GM12801 (cell line): ENCODE measurements around the gene LAMTOR5.

Experiments used
- TF ChIP-seq, protein P1 (sequence below): IDR thresholded peaks from one replicate; pipeline ENCODE4 v1.5.1; 2011; ENCODE audit warnings: control low read depth; ENCODE audit not compliant: insufficient read length; ENCODE audit errors: extremely low read depth

LAMTOR5 gene

DNA sequence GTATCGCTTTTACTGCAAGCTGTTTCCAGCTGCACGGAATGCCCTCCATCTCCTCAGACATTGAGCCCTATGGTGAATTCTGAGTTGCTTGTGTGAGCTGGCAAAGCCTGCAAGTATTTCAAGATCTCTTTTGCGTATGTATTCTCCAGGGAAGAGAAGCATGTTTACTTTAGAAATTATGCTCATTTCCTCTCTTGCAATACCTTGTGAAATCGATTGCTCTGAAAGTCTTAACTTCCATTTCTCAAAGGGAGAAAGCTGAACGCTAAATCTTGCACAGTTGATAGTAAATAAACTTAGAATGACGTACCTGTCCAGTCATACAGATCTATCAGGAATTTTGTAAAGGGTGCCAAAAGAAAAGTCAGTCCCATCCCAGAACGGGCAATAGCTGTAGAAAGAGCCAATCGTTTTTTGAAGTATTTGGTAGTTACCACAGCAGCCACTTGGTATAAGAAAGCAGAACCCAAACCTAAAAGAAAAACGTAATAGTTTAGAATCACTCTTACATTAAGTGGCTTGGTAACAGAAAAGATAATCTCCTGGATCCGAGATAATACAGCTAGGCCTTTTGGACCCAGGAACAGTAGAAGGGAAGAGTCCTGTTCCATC lies 26.7 kb downstream of the LAMTOR5 start:
- TF ChIP-seq, protein P1, sequence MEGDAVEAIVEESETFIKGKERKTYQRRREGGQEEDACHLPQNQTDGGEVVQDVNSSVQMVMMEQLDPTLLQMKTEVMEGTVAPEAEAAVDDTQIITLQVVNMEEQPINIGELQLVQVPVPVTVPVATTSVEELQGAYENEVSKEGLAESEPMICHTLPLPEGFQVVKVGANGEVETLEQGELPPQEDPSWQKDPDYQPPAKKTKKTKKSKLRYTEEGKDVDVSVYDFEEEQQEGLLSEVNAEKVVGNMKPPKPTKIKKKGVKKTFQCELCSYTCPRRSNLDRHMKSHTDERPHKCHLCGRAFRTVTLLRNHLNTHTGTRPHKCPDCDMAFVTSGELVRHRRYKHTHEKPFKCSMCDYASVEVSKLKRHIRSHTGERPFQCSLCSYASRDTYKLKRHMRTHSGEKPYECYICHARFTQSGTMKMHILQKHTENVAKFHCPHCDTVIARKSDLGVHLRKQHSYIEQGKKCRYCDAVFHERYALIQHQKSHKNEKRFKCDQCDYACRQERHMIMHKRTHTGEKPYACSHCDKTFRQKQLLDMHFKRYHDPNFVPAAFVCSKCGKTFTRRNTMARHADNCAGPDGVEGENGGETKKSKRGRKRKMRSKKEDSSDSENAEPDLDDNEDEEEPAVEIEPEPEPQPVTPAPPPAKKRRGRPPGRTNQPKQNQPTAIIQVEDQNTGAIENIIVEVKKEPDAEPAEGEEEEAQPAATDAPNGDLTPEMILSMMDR: no peak

DNA sequence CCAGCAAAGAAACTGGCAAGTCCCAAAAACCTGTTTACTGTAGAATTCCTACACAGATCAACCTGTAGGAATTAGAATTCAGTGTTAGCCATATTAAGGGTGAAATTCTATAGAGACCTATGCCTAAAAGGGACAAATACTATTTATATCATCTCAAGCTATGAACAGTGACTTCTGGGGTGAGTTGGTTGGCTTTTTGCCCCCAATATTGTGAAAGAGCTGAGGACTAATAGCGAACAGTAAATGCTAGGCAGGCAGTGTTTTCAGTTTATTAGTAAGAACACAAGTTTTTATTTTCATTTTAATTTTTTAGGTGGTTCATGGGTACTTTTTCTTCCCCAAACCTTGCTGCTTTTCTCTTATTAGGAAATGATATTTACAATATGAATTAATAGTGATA lies 32.0 kb downstream of the LAMTOR5 start:
- TF ChIP-seq, protein P1: no peak

DNA sequence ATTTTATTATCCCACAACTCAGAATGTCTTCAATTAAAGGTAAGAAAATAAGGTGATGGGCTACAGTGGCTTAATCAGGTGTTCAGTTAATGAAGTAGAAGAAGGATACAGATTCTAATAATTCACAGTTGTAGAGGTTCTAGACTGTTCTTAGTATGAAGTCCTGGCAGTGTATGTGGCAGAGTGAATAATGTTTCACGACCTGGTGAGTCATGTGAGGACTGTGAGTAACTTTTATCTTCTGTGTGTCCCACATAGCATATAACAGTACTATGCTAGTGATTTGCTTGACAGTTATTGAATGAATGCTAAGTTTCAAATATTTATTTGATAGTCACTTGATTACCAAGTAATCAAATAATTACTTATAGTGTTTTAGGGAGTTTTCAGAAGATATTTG lies 36.7 kb downstream of the LAMTOR5 start:
- TF ChIP-seq, protein P1: no peak

DNA sequence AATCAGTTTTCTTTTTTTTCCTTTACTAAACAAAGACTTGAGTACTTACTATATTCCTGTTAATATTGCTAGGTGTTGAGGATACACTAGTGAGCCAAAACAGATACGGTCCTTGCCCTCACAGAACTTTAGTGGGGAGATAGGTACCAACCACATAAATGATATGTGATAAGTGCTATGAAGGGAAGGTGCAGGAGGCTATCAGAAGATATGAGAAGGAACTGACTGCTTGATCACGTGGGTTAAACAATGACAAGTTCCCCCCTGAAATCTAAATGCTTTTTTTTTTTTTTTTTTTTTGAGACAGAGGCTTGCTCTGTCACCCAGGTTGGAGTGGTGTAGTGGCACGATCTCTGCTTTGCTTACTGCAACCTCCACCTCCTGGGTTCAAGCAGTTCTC lies 43.3 kb downstream of the LAMTOR5 start:
- TF ChIP-seq, protein P1: no peak

DNA sequence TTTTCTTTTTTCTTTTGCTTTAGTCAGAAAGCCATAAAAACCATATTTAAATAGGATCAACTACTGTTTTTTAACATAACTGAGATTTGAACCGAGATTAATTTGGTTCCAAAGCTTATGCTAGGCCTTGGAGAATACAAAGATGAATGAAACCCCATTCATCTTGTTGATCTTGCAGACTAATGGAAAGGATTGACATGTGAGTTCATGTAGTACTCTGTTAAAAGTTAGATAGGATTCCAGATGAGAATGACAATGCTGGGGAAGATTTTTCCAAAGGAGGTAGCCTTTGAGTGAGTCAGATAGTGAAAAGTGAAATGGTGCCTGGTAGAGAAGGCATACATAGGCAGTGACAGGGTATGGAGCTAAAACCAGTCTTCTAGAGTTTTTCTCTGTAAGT lies 45.6 kb downstream of the LAMTOR5 start:
- TF ChIP-seq, protein P1: no peak

DNA sequence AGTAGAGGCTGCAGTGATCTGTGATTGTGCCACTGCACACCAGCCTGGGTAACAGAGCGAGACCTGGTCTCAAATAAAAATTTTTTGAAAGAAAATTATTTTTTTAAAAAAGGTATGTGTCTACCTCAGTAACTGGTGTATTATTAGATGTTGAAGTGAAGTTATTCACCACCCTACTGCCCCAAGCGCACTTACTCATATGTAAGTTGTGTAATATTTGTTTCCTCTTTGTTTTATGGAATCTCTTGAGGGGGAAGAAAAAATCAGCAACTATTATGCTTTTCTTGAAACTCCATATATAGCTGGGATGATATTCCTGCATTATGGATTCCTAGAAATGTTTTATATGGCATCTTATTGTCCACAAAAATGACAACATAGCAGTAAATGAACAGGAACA lies 47.1 kb downstream of the LAMTOR5 start:
- TF ChIP-seq, protein P1: no peak

DNA sequence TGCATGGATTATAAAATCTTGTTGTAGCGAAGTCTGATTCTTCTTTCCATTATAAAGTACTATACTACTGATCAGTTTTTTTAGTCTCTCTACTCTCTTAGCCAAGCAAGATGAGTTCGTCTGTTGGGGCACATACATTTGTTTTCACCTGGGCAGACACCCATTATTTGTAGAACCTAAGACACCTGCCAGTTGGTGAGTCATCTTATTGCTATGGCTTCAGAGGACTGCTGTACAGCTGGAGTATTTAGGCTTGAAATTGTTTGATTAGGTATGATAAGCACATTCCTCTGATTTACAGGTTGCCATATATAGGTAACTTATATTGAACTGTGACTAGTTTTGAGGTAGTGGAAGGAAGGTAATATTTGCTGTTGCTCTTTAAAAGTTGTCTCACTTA lies 51.1 kb downstream of the LAMTOR5 start:
- TF ChIP-seq, protein P1: no peak

DNA sequence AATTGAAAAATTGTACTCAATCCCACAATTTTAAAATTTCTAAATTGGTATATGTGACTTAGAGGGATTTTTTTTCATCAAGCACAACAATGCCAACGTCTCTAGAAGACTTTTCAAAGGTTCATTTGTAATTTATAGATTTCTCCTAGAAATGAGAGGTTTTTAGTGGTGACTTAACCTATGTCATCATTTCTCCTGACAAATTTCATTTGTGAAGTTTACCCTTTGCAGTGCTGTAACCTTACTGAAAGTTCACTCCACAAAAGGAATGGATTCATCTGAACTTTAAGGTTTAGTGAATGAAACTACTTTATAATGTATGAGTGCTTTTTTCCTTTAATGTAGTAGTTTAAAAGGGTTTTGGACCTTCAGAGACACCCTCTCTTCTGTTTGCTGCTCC lies 52.2 kb downstream of the LAMTOR5 start:
- TF ChIP-seq, protein P1: no peak
